Sigmoid colon (tissue), 7 donors: ENCODE measurements around the gene NKX1-1. TPM values are rescaled to one million over a fixed set of nuclear protein-coding genes. Genes with fewer than 3 reads are reported as not detected.
A peak's percentile ranks its signal among the peaks of the same experiment; 100 is the strongest.

Experiments used
- DNase-seq: peaks from one replicate; pipeline ENCODE4 v3.0.0-alpha.2; 2019
- H3K27ac ChIP-seq, 4 donors: fragments of 200-600 bp; sonication (generic); one replicate each; pipeline ENCODE4 v1.5.1; 2016 to 2019; ENCODE audit warnings: mild to moderate bottlenecking in 1 of 4
- H3K27me3 ChIP-seq, 3 donors: fragments of 200-600 bp; sonication (generic); one replicate each; pipeline ENCODE4 v1.5.1; 2019; ENCODE audit warnings: mild to moderate bottlenecking in 1 of 3
- H3K36me3 ChIP-seq, 4 donors: fragments of 200-600 bp; sonication (generic); one replicate each; pipeline ENCODE4 v1.5.1; 2016 to 2019
- H3K4me1 ChIP-seq, 4 donors: fragments of 200-600 bp; sonication (generic); one replicate each; pipeline ENCODE4 v1.5.1; 2017 to 2019
- H3K4me3 ChIP-seq, 4 donors: fragments of 200-600 bp; sonication (generic); one replicate each; pipeline ENCODE4 v1.5.1; 2017 to 2019; ENCODE audit warnings: mild to moderate bottlenecking in 2 of 4, moderate library complexity in 1 of 4
- H3K9me3 ChIP-seq, 4 donors: fragments of 200-600 bp in 3 of 4; sonication (generic) in 3 of 4; one replicate each; pipeline versions ENCODE4 v1.5.1 to v1.6.1; 2013 to 2019
- CTCF ChIP-seq, 4 experiments: fragments of 450-650 bp in 3 of 4; fragments of 200-600 bp in 1 of 4; IDR thresholded peaks; one replicate each; pipeline ENCODE4 v1.5.1; 2016 to 2019; ENCODE audit warnings: antibody characterized with exemption in 4 of 4, mild to moderate bottlenecking in 3 of 4, moderate library complexity in 2 of 4
- EP300 ChIP-seq, 4 donors: sonication (generic); formaldehyde crosslinking; IDR thresholded peaks; one replicate each; pipeline ENCODE4 v1.6.1; 2017; ENCODE audit warnings: antibody characterized with exemption in 4 of 4
- POLR2A ChIP-seq, 2 donors: fragments of 450-650 bp; IDR thresholded peaks; one replicate each; pipeline ENCODE4 v1.6.1; 2016; ENCODE audit warnings: antibody characterized with exemption in 2 of 2, mild to moderate bottlenecking in 2 of 2, moderate library complexity in 2 of 2
- POLR2AphosphoS5 ChIP-seq, 4 donors: sonication (generic); formaldehyde crosslinking; IDR thresholded peaks; one replicate each; pipeline ENCODE4 v1.6.1; 2017; ENCODE audit warnings: antibody characterized with exemption in 4 of 4
- WGBS, 2 donors: extraction: QIAGEN DNeasy Blood & Tissue Kit; methylation state at CpG; one replicate each; pipeline ENCODE4 v1.1.7; 2013; 5-methylcytosine and 5-hydroxymethylcytosine counted together
- intact Hi-C: fragments of 100-400 bp; cut with DNase I; formaldehyde crosslinking; loops from one replicate; pipeline ENCODE4 v1.15.1; 2023
- polyA plus RNA-seq, 3 donors: library from polyadenylated mRNA; stranded (reverse); fragments of 200-250 nt; gene quantifications; one replicate each; pipeline ENCODE4 v1.2.3, GENCODE V29; 2013
- total RNA-seq, 4 donors: library from RNA; depleted of rRNA; stranded (reverse); fragments of >200 nt; gene quantifications; one replicate each; pipeline ENCODE4 v1.1.0, GENCODE V29; 2016
- donor health status: healthy with polysubstance abuse.
- donor health status: Bipolar disorder and iron deficiency.
- donor health status: healthy.

The NKX1-1 gene
- total and polyA plus RNA-seq, 7 donors = not detected

GRCh38 chr4:1356181-1356998 is 49.9 kb downstream of the NKX1-1 start:
- no peak overlapping the region for H3K27ac ChIP-seq
- no peak for DNase-seq
- no peaks in the 10 kb centered on the region for H3K9me3 ChIP-seq
- TF ChIP-seq POLR2AphosphoS5 (IDR thresholded peaks at IDR 0.05) (no peak), CTCF (IDR thresholded peaks at IDR 0.05) (peak; percentile 27 to 81 (median 64)), POLR2A (IDR thresholded peaks at IDR 0.05) (no peak), EP300 (IDR thresholded peaks at IDR 0.05) (no peak)
- 66 to 69% methylated on average over 28 of the region's 28 CpGs for WGBS, 2 donors
- intact Hi-C loops = loop anchor here (2.0 to 10.0 kb wide), 2 partner anchors 158 to 274 kb away; no protein-coding TSS in a partner anchor
- H3K36me3 ChIP-seq = peaks cover 0 to 60% (median 20%) of the 10 kb centered on the region in 4 donors
- no peaks in the 10 kb centered on the region for H3K27me3 ChIP-seq
- H3K4me3 ChIP-seq = no peak overlapping the region
- H3K4me1 ChIP-seq = peaks cover 0 to 13% (median 8%) of the 10 kb centered on the region in 4 donors

DNA sequence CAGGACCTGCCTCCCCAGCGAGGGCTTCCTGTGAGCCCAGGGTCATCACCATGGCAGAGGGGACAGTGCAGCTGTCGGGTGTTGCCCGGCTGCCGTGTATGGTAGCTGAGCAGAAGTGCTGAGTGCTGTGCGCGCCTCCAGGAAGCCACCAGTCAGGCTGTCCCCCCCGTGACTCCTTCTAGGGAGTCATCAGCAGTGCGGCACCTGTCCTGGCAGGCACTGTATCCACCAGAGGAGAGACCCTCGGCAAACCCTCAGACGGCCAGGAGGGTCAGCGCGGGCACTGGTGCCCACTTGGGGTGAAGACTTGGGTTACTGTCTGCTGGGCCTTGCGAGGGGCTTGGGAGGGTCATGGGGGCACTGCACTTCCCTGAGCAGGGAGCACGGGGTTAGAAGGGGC is 50.9 kb downstream of the NKX1-1 start:
- H3K4me1 ChIP-seq = peaks cover 0 to 16% (median 8%) of the 10 kb centered on the region in 4 donors
- WGBS, 2 donors = 92 to 95% methylated on average over 14 of the region's 14 CpGs
- no peaks in the 10 kb centered on the region for H3K9me3 ChIP-seq
- no peaks in the 10 kb centered on the region for H3K27me3 ChIP-seq
- H3K4me3 ChIP-seq = no peak overlapping the region
- no peak overlapping the region for H3K27ac ChIP-seq
- H3K36me3 ChIP-seq = peaks cover 0 to 60% (median 19%) of the 10 kb centered on the region in 4 donors
- DNase-seq = no peak
- TF ChIP-seq POLR2A (IDR thresholded peaks at IDR 0.05) = no peak
- TF ChIP-seq CTCF (IDR thresholded peaks at IDR 0.05) = no peak
- no peak for TF ChIP-seq EP300 (IDR thresholded peaks at IDR 0.05)
- TF ChIP-seq POLR2AphosphoS5 (IDR thresholded peaks at IDR 0.05) = no peak
- intact Hi-C loops = loop anchor here (10.0 kb wide), 1 partner anchor 159 kb away; no protein-coding TSS in a partner anchor

GRCh38 chr4:1354983-1355275 is 51.3 kb downstream of the NKX1-1 start:
- Histone ChIP-seq H3K36me3 (peaks cover 0 to 64% (median 22%) of the 10 kb centered on the region in 4 donors), H3K9me3 (no peaks in the 10 kb centered on the region), H3K27me3 (no peaks in the 10 kb centered on the region), H3K4me1 (peaks cover 0 to 18% (median 8%) of the 10 kb centered on the region in 4 donors), H3K27ac (no peak overlapping the region), H3K4me3 (no peak overlapping the region)
- no peak for DNase-seq
- TF ChIP-seq POLR2AphosphoS5 (IDR thresholded peaks at IDR 0.05) = no peak
- TF ChIP-seq CTCF (IDR thresholded peaks at IDR 0.05) = no peak
- TF ChIP-seq POLR2A (IDR thresholded peaks at IDR 0.05) = no peak
- no peak for TF ChIP-seq EP300 (IDR thresholded peaks at IDR 0.05)
- intact Hi-C loops = loop anchor here (10.0 kb wide), 1 partner anchor 160 kb away; no protein-coding TSS in a partner anchor
- WGBS, 2 donors = 94 to 96% methylated on average over 18 of the region's 18 CpGs

DNA sequence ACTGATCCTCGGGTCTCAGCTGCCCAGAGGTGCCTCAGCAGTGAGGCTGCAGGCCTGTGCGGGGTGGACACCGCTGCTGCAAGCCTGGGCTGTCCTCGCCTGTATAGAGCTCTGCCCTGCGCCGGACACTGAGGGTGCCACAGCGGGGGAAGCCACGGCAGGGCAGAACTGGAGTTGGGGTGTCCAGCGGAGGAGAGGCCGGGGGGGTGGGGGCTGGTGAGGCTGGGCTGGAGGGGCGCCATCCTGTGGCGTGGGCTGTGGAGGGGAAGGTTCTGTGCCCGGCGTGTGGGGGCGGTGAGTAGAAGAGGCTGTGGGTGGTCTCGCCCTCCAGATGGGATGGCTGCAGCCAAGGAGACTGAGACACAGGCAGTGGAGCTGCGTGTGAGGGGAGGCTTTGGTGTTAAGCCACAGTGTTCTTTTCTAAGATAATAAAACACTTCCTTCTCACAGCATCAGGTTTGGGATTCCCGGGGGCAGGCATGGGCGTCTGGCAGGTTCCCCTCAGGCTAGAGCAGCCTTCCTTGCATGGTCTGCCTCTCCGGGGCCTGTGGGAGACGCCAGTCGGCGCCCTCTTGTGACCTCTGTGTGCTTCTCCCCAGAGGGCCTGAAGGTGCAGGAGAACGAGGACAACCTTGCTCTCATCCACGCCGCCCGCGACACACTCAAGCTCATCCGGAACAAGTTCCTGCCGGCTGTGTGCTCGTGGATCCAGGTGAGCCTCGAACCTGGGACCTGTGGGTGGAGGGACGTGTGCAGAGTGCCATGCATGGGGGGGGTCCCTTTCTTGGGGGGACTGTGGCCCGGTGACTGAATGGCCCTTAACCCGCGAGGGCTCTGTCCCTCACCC is 51.9 kb downstream of the NKX1-1 start:
- intact Hi-C loops = loop anchor here (10.0 kb wide), 1 partner anchor 160 kb away; no protein-coding TSS in a partner anchor
- no peak for DNase-seq
- H3K4me1 ChIP-seq = peaks cover 0 to 24% (median 8%) of the 10 kb centered on the region in 4 donors
- peaks cover 0 to 68% (median 26%) of the 10 kb centered on the region in 4 donors for H3K36me3 ChIP-seq
- H3K27me3 ChIP-seq = no peaks in the 10 kb centered on the region
- H3K9me3 ChIP-seq = no peaks in the 10 kb centered on the region
- H3K4me3 ChIP-seq = no peak overlapping the region
- TF ChIP-seq POLR2AphosphoS5 (IDR thresholded peaks at IDR 0.05) = no peak
- no peak for TF ChIP-seq POLR2A (IDR thresholded peaks at IDR 0.05)
- TF ChIP-seq EP300 (IDR thresholded peaks at IDR 0.05) = no peak
- no peak for TF ChIP-seq CTCF (IDR thresholded peaks at IDR 0.05)
- no peak overlapping the region for H3K27ac ChIP-seq
- 92% methylated on average over 36 of the region's 36 CpGs for WGBS, 2 donors
